Stimulated activated CD8-positive, alpha-beta memory T cell treated with anti-CD3 and anti-CD28 coated beads, Interleukin-7, amount 100 ng/mL, for 24 hours (primary cell): ENCODE measurements around the gene VWA5B1.
"Not testable (repeated sequence)": the region's sequence is repeated elsewhere in the genome, so short reads cannot be mapped to it uniquely, and the experiment has no call there.

Experiments used
- DNase-seq: peaks from one replicate; pipeline ENCODE4 v3.0.0-alpha.2; 2020; ENCODE audit warnings: low read depth

VWA5B1 gene

DNA sequence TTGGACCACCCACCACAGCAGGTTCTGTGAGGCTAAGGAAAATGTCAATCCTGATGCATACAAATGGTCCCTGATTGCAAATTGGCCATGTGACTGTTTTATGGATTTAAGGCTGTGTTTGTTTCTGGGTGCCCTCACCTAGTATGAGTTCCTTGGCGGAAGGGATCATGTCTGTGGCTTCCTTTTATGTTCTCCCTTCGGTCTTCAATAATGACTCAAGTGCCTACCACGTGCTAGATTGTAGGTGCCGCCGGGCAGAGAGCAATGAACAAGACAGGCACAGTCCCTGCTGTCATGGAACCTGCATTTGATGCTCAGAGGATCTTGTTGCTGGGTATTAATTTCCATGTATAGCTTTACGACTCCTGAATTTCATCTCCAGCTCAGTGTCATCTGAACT lies 9.8 kb upstream of the VWA5B1 start:
- no peak for DNase-seq

DNA sequence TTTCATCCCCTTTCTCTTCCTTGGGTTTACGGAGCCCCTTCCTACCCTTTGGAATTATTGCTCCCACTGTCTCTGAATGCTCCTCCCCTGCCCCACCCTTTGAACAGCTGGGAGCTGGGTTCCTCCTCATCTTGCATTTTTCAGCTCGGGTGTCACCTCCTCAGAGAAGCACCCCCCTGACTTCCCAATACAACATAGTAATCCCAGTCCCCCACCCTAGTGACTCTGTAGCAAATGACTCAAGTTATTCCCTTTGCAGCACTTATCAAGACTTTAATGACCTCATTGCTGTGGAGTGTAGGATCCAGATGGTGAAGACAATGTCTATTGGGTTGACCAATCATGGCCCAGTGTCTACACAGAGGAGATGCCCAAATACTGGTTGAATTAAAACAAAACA lies 8.9 kb upstream of the VWA5B1 start:
- DNase-seq, result no peak

DNA sequence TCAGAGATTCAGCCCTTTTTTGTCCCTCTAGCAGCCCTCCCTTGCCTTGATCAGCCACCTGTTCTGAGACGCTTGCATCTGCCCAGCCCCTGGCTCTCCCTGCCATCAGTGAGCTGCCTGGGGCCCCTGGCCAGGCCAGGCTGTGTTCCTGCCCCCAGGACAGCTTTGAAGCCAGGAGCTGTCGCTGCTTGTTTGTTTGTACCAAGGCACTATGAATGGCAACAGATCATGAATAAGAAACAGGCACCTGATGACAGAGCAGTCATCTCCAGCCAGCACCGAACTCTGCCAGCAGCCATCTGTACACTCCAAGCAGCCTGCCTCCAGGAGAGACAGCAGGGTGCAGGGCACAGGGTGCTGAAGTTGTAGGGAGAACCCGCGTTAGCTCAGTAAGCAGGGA lies 8.1 kb upstream of the VWA5B1 start:
- no peak for DNase-seq

DNA sequence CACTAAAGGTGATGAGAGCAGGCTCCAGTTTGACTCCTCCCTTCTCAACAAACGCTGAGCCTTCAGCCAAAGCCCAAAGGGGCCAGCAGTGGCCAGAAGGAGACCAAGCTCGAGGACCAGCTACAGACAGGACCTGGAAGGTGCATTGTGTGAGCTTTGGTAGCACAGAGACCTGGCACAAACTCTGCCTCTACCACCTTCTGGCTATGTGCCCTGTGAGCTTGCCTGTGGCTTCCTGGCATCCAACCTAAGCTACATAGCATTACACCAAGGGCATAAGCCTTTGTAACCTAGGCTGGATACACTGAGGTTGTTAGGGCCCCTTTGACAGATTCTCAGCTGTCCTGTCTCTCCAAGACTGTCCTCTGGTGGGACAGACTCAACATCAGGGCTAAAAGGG lies 6.6 kb upstream of the VWA5B1 start:
- no peak for DNase-seq

DNA sequence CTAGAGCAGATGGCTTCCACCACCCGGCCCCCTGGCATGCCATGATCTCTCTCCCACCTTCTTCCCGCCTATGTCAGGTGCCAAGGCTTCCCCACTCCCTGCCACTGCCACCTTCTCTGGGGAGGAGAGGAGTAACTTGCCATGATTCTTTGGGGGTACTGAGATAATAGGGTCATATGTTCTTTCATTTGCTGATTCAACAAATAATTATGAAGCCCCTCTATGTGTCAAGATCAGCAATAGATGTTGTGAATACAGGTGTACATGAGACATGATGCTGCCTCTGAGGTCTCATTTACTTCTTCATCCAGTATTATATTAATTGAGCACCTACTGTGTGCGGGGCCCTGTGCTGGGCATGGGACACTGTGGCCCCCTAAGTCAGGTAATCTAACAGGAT lies 6.0 kb upstream of the VWA5B1 start:
- DNase-seq, result no peak

DNA sequence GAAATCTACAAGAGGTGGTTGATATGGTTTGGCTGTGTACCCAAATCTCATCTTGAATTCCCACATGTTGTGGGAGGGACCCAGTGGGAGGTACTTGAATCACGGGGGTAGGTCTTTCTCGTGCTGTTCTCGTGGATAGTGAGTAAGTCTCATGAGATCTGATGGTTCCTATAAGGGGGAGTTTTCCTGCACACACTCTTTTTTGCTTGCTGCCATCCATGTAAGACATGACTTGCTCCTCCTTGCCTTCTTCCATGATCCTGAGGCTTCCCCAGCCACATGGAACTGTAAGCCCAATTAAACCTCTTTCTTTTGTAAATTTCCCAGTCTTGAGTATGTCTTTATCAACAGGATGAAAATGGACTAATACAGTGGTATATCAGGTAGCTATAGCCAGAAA lies 5.2 kb upstream of the VWA5B1 start:
- DNase-seq, result no peak

DNA sequence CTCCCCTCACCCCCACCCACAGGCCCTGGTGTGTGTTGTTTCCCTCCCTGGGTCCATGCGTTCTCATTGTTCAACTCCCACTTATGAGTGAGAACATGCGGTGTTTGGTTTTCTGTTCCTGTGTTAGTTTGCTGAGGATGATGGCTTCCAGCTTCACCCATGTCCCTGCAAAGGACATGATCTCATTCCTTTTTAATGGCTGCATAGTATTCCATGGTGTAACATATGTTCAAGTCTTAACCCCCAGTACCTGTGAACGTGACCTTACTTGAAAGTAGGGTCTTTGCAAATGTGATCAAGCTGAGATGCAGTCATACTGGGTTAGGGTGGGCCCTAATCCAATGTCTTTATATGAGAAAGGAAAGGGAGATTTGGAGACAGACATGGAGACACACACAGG lies 3.0 kb upstream of the VWA5B1 start:
- not testable (repeated sequence) for DNase-seq

DNA sequence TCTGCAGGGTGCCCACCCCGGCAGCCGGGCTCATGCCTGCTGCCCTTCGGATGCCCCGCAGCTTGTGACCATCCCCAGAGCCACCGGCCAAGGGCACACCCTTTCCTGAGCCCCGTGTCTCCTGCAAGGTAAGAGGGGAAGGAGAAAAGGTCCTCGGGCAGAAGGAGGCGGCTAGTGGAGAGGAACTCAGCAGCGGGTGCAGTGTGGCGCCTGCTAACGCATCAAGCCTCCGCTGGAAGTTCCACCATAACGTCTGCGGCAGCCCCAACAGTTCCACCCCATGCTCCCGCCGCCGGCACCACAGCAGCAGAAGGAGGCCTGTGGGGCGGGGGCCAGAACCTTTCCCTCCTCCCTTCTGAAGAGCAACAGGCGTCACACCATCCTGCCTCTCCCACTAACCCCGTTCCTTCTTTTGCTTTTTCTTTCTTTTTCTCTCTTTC lies 990 bp downstream of the VWA5B1 start:
- DNase-seq, result no peak

DNA sequence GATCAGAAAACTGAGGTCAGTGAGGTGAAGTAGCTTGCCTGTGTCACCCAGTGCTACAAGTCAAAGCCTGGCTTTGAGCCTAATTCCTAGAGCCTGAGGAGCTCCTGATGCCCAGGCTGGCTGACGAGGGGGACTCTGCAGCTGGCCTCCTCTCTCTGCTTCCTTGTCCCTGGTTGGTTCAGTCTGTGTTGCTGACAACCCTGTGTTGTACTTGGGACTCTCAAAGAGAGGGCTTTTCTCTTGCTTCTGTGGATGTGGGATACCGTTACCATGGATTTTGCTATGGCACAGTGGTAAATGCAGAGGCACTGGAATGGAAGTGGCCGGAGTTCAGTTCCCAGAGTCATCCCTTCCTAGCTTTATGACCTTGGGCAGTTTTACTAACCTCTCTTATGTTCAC lies 8.0 kb downstream of the VWA5B1 start:
- no peak for DNase-seq

DNA sequence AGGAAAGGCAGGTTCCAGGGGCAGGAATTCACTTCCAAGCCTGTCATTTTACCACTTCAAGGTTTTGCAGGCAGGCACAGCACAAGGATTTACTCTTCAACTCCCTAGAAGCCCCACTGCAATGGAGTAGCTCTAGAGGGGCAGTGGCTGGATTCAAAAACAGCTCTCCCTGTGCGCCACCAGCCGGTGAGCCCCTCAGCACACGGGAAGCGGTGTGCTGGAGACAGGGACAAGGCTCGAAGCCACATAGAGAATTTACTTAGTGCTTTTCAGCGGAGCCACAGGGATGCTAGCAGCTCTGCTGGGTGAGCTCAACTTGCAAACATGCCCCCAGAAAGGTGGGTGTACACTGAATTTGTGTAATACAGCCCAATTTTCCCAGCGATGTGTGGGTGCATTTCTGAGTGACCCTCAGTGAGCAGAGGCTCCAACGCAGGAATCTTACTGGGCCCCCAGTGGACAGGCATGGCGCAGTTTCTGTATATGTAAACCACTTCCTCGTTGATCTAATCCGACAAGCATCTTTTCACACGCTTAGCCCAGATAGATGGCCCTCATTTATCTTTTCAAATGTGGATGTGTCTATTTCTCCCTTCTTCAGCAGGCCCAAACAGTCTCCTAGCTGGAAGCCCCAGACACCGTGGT lies 10.9 kb downstream of the VWA5B1 start:
- DNase-seq, result no peak

DNA sequence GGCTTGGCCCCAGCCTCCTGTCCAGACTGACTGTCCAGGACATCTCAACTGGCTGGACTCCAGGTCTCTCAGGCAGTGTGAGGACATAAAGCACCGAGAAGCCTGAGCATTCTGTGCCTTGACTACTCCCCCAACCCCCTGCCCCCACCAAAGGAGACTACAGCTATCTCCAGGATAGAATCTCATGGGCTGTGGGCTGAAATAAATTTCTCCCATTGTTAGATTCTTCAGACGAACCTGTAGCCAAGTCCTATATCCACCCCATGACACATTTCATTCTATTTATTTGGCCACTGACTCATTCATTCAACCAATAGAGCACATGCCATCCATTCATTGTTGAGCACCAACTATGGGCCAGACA lies 11.4 kb downstream of the VWA5B1 start:
- DNase-seq, result no peak

DNA sequence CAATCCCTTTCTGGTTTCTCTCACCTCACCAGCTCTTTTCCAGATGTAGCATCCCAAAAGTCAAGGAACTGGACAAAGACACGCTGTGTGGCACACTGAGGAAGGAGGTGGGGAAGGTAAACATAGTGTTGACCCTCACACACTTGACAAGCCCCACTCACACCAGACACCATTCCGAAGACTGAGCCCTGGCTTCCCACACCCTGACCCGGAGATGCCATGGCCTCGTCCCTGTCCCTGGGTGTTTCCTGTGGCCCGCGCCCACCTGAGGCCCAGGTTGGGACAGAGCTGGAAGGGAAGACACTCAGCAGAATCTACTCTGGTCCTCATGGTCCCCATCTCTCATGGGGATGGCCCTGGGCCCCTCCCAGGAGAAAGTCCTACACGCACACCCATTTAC lies 16.4 kb downstream of the VWA5B1 start:
- DNase-seq, result no peak

DNA sequence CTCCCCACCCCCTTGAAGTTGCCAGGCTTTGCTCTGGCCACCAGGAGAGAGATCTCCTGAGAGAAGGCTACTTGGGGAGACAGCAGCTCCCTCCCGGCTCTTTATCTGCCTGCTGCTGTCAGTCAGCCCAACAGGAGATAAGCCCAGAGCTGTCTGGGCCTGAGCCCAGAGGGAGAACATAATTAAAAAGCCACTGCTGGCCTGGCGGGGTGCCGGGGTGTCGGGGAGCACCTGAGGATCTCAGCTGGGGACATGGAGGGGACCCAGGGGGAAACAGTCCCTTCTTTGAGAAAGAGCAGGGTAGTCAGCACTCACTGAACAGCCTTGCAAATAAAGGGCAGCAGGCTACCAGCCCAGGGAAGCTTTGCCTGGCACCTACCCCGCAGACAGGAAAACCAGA lies 17.9 kb downstream of the VWA5B1 start:
- no peak for DNase-seq

DNA sequence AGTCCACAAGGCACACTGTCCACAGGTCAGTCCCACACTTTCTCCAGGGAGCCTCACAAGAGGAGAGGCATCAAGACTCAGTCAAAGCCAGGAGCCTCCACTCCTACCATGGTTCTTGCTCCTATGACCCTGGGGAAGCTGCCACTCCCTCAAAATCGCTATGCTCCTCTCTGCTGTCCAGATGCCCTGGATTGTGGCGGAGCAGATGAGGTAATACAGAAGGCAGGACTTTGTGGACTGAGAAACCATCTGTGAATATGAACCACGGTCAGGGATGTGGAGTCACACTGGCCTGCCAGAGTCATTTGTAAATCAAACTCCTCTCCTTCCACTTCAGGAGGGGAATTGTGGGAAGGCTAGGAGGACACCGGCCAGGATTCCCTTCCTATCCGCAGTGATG lies 20.6 kb downstream of the VWA5B1 start:
- no peak for DNase-seq

DNA sequence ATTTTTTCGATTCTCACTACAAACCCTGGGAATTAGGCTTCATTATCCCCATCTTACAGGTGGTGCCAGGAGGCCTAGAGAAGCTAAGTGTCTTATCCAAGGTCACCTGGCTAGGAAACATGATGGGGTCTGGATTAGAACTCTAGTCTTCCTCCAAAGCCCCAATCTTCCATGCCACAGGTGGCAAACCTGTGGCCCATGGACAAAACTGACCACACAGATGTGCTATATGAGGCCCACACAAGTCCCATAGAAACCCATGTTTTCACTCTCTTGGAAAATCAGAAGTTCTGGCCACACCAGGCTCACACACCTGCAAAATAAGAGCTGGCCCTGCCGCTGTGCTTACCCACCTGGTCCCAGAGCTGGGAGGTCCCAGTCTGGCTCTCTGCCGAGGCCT lies 21.6 kb downstream of the VWA5B1 start:
- no peak for DNase-seq

DNA sequence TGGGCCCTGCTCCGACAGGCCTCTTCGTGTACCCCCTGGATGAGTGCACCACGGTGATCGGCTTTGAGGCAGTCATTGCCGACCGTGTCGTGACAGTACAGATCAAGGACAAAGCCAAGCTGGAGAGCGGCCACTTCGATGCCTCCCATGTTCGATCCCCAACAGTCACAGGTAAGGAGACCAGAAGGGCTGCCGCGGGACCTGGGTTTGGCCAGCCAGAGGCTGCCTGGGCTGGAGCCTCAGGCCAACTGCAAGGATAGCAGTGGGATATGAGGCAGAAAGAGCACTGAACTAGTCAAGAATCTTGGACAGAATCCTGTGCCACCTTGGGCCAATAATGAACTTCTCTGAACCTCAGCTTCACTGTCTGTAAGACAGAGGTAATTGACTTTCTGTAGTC lies 22.1 kb downstream of the VWA5B1 start:
- no peak for DNase-seq

DNA sequence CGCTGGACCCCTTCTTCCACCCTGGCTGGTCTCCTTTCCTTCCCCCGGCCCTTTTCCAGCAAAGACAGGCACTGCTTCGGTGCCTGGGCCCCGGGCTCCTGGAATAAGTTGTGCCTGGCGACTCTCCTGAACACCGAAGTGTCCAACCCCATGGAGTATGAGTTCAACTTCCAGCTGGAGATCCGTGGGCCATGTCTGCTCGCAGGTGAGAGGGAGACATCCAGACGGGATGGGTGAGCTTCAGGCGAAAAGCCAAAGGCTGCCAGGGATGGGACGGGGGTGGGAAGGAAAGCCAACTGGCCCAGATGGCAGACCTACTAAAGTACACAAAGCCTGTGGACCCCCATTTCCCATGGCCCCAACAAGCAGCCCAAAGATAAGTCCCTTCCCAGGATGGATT lies 26.8 kb downstream of the VWA5B1 start:
- no peak for DNase-seq

DNA sequence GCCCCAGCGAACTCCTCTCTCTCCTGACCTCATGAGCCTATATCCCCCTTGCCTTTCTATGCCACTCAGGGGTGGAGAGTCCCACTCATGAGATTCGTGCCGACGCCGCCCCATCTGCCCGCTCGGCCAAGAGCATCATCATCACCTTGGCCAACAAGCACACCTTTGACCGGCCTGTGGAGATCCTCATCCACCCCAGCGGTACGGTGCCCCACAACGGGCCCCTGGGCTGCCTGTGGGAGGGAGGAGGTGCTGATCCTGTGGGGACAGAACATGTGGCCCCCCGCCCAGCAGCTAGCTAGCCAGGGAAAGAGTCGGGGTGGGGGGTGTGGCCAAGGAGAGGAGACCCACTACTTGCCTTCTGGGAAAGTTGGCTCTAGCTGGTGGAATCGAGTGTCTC lies 27.8 kb downstream of the VWA5B1 start:
- no peak for DNase-seq

DNA sequence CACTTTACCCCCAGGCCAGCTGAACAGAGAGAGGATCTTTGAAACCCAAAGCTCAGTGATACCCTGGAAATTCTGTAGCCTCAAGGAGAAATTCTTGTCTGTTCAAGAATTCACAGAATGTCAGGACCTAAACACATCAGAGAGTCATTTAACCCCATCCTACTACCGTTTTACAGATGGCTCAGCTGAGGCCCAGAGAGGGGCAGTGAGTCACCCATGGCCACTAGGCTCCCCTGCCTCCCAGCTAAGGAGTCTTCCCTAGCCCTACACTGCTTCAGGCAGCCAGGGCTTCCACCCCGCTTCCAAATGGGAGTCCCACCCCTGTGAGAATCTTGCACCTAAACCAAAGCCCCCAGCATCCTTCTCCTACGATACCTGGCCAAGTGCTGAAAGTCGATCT lies 28.3 kb downstream of the VWA5B1 start:
- no peak for DNase-seq

DNA sequence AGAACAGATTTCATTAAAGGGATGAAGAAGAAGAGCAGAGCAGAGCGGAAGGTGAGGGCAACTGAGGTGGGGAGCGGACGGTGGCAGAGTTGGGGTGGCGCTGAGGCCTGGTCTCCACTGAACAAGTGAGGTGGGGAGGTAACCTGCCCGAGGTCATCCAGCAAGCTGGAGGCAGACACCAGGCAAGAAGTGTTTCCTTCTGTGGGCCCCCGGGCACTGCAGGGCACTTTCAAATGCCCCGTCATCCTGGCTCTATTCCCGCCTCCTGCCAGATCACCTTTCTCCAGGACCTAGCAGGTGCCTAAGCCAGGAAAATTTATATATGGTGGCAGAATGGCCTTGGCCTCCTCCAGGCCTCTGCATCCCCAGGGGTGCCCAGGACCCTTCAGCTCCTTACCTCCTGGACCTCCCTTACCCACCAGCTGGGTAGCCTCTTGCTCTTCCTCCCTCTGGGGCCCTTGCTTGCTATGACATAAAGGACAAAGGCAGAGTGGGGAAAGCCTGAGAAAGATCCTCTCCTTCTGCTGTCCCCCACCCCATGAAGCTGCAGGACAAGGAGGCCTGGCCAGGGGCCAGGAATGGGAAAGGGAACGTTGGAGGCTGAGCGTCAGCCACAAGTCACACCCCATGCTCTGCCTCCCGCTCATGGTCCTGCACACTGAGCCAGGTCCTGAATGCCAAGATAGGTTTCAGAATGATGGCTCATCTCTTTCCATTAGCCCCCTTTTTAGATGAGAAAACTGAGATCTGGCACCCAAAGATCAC lies 29.0 kb downstream of the VWA5B1 start:
- DNase-seq, result no peak

DNA sequence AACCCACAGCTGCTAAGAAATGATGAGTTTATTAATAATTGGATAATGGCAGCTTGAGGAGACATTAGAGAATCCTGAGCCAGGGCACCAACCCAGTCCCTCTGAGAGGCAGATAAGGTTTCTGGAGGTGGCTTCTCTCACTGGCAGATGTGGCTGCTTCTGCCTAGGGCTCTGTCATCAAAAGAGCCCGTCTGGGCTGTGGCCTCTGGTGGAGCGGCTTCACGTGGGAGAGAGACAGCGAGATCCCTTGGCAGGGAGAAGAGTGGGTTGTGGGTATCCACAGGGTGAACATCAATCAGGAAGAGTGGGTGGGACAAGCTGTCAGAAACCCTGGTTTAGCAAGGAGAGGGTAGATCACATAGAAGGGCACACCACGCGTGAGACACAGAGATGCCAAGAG lies 30.0 kb downstream of the VWA5B1 start:
- no peak for DNase-seq

DNA sequence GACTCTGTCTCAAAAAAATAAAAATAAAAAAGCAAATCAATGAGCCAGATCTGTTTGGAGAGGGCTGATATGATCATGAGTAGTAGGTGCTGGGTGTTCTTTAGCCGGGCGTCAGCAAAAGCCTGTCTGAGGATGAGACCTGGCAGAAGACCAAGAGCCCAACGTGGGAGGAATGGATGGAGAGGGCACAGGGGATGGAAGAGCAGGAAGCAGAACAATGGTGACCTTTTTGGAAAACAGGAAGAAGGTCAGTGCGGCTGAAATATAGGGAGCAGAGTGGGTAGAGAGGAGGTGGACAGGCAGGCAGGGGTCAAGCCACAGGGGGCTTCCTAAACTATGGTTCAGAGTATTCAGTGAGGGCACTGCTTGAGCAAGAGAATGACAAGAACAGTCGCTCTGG lies 30.9 kb downstream of the VWA5B1 start:
- no peak for DNase-seq

DNA sequence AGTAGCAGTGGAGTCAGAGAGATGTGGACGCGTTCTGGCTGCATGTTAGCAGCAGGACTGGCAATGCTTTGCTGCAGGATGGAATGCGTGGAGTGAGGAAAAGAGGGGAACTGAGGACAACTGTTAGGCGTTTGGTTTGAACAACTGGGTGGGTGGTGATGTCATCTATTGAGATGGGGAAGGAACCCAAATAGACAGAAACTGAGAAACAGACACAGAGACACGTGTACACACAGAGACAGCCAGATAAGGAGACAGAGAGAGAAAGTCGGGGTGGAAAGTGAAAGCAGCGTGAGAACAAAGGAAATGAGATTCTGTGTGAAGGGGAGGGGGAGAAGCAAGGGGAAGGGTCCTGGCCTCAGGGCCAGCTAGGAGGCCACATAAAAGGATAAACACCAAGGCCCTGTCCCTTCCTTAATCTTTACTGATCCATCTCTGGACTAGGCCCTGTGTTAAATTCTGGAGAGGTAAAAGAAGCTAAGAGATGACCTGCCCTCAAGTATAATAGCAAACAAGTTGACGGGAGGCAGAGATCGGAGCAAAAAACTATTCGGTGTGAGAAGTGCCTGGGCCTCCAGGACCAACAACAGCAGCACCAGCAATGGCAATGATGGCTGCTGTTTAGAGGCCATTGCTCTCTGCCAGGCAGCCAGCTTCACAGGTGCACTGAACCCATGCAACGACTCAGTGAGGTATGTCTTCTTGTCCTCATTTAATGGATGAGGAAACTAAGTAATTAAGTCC lies 31.6 kb downstream of the VWA5B1 start:
- no peak for DNase-seq
